ENCODE results near the gene ARHGAP25.
A peak's percentile ranks its signal among the peaks of the same experiment; 100 is the strongest.

ARHGAP25 gene

GRCh38 chr2:68743531-68743930, 8.9 kb downstream of the ARHGAP25 start:
- no peak for DNase-seq

GRCh38 chr2:68744366-68744912, 9.8 kb downstream of the ARHGAP25 start:
- peak; percentile 59 for DNase-seq

GRCh38 chr2:68745006-68745405, 10.4 kb downstream of the ARHGAP25 start:
- no peak for DNase-seq

DNA sequence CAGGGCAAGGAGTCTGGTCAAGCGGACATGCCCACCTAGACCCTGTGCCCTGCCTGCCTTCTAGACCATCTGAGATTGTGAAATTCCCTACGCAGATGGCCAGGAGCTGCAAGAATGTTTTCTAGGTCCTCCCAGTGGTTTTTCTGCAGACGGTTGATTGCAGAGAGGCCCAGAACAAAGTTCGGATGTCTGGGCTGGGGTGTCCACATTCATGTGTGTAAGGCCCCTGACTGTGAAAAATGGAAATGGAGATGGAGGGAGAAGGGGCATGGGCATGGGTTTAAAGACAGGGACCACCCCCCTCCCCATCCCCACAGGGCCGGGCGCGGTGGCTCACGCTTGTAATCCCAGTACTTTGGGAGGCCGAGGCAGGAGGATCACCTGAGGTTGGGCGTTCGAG, 11.8 kb downstream of the ARHGAP25 start:
- no peak for DNase-seq

GRCh38 chr2:68747413-68747812, 12.8 kb downstream of the ARHGAP25 start:
- no peak for DNase-seq

GRCh38 chr2:68747900-68748299, 13.3 kb downstream of the ARHGAP25 start:
- DNase-seq = no peak

DNA sequence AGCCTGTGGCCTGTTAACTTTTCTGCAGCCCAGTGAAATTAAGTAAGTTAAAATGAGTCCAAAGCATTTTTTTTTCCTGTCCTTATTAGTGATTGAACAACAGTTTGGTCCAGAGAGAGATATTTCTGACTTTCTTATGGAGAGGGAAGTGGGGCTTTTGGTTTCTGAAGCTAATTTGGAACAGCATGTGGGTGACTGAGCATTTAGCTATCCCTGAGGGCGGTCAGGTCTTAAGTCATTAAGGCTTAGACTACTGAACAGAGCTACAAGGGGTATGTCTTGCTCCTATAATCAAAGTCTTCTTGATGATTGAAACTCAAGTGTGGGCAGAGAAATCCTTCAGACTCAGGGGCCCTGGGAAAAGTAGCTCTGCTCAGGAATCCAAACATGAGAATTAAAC, 14.0 kb downstream of the ARHGAP25 start:
- DNase-seq = no peak

DNA sequence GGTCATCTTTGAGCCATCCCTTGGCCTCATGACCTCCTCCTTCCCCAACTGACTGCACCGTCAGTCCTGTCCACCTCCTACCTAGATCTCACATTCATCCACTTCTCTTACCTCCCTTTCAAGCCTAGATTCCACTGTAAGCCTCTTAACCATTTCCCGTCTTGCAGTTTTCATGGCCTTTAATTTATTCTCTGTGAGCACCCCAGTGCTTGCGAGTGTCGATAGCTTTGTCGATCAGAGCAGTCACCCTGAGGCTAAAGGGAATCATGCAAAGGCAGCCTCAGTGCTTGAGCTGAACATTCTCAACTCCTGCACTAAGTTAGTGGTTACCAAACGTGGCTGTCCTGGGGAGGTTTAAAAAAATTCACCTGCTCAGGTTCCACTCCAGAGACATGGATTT, 14.7 kb downstream of the ARHGAP25 start:
- DNase-seq = no peak

DNA sequence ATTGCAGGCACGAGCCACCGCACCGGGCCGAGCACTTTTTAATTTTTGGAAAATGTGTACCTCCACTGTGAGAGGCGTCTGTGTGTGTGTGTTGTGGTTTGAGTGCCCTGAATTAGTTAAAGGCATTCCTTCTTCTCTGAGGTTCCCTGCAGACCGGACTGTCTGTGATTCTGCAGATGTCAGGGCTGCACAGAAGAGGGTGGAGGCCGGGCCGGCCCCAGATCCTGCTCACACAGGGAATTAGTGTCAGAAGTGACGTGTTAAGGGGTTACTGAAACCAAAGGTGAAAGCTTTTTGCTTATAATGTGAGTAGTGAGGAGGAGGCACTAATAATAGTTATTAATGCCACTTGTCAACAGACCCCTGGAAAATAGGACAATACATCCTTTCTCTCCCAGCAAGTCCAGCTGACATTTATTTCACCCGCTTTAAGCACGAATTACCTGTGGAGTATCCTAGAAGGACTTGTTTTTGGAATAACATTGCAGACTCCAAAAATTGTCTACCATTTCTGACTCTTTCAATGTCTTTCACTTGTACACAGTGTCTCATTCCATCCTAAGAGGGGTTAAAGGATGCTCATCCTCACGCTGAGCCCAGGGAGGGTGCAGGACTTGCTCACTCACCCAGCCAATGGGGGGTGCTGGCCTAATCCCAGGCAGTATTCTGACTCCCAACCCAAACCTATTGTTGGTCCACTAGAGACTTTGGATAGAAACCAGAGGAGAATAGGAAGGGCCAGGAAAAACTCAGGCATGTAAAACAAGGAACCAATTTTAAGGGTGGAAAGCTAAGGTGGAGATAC, 16.2 kb downstream of the ARHGAP25 start:
- DNase-seq = no peak

- DNase-seq = peak; percentile 96
These were observed 17.1 kb downstream of the ARHGAP25 start for GRCh38 chr2:68751397-68752339.

GRCh38 chr2:68753318-68753717, 18.7 kb downstream of the ARHGAP25 start:
- no peak for DNase-seq

- DNase-seq = no peak
These were observed 20.5 kb downstream of the ARHGAP25 start for GRCh38 chr2:68755071-68755470.

- no peak for DNase-seq
These were observed 21.6 kb downstream of the ARHGAP25 start for GRCh38 chr2:68756178-68756577.

- DNase-seq = no peak
These were observed 22.5 kb downstream of the ARHGAP25 start for GRCh38 chr2:68757081-68757480.

GRCh38 chr2:68762100-68762499, 27.5 kb downstream of the ARHGAP25 start:
- DNase-seq = no peak

- DNase-seq = peak; percentile 80
These were observed 28.1 kb downstream of the ARHGAP25 start for GRCh38 chr2:68762665-68763064.

DNA sequence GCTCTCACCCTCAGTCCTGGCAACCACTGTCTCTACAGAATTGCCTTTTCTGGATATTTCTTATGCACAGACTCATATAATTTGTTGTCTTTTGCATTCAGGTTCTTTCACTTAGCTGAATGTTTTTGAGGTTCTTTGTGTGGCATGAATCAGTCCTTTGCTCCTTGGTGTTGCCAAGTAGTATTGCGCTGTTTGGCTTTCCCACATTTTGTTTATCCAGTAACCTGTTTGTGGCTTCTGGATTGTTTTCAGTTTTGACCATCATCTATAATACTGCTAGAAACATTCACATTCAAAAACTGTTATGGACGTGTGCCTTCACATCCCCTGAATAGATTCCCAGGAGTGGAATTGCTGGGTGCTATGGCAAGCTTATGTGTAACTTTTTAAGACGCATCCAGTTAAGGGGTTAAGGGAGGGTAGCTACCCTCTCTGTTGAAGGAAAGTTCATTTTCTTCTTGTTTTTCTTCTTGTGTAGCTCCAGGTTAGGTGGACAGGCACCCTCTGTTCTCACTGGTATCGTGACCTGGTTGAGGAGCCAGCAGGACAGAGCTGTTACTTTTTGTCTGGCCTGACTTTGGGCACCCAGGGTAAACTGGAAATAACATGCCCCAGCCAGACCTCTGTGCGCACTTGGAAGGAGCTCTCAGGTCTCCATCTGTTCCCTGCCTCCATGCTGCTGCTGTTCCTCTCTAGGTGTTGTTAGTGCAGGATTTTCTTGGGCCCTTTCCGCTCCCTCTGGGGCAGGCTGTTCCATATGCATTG, 29.6 kb downstream of the ARHGAP25 start:
- DNase-seq = no peak

DNA sequence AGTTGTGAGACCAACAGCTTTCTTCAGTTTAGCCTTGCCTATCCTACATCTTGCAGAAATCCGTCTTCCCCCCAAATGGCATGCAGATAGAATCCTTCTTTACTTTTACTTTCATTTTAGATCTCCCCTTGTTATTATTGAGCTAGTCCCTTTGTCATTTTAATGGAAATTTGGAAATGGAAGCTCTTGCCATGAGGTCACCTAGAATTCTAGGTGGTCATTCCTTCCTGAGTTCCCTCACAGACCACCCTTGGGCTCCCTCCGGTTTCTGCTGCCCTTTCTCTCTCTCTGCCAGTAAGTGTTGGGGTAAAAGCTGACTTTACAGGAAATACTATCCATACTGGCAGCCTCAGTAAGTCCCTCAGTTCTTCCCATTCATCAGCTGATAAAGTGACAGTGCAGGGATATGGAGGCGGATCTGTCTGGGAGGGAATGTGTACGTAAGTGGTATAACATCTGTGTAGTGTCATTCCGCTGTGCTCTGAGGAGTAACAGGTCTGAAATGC, 30.2 kb downstream of the ARHGAP25 start:
- DNase-seq = no peak

DNA sequence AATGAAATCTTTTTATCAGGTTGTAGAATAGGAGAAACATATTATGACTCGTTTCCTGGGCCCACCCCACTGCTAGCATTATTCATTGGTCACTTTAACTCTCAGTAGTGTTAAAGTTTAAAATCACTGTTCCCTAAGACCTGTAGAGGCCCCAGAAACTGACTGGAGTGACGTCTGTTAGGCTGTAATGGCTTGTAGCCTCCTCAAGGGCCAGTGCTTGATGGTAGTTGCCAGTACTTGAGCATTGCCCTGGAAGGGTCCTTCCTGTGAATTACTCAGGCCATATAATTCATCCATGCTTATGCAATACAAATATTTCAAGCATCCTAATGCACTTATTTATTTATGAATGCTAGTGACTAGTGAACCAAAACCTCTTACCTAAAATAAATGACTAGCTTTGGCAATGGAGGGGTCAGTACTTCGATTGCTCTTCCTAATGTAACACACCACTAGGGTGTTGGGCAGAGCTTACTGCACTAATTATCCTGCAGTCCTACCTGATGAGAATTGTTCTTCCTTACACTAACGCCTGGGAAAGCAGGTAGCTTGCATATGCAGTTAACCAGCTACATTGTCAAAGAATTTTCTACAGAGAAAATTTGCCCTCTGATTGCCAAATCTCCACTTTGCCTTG, 31.2 kb downstream of the ARHGAP25 start:
- peak; percentile 55 for DNase-seq

DNA sequence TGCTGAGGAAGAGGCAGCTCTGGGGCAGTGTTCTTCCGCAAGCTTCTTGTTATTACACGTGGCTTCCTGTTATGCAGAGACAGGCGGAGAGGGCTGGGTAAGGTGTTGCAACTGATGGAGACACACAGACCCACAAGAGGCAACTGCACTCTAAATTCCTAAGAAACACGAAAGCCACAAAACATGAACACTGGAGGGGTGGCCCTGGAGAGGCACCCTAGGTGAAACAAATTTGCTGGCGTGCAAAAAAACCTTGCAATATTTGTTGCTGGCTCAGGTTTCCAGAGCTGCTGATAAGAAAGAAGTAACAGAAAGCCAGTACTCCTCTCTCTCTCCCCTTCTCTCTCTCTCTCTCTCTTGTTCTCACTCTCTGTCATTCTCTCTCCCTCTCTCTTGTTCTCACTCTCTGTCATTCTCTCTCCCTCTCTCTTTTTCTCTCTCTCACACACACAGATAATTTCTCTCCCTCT, 31.8 kb downstream of the ARHGAP25 start:
- peak; percentile 91 for DNase-seq

DNA sequence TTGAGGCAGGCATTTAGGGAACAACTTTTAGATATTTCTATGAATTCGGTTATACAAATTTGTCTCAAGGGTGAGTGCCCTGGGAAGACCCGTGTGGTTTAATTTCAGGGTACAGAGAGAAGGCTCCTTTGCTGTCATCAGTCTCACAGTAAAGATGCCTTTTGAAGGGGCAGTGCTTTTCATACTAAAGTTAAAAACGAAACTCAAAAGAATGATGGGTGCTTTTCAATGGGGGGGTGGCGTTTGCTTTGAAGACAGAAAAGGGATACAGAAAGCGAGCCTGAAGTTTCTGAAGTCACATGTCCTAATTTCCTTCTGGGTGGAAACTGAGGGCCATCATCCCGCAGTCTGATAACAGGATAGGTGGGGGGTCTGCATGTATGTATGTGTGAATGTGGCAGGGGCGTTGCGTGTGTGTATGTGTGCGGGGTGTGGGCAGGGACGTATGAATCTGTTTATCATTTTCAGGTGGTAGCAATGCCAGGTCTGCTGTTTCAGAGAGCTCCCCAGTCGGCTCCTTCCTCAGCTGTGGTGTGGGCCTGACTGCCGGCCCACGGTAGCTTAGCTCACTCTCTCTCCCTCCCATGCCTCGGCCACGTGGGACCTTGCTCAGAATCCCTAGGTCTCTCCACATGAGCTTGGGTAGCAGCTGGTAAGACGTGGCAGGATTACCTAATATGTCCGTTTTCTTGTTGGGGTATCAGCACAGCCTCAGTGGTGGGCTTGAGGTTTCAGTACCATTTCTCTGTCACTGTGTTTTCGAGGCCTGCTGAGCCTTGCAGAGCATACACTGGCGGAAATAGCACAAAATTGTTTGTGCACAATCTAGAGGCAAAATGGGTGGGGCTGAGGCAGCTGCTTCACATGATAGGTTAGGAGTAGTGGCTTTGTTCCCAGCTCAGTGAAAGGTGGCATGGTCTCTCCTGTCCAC, 32.7 kb downstream of the ARHGAP25 start:
- DNase-seq = peak; percentile 80
